Measurements from ENCODE around the gene FASN. TPM values are rescaled to one million over a fixed set of nuclear protein-coding genes. Genes with fewer than 3 reads are reported as not detected.
A peak's percentile ranks its signal among the peaks of the same experiment; 100 is the strongest.

The FASN gene
- total and polyA plus RNA-seq, 2 of the 13 experiments (the other 11 are each of a cell fraction or from before 2014, with no cell fraction given) = 51.7 to 101 TPM

DNA sequence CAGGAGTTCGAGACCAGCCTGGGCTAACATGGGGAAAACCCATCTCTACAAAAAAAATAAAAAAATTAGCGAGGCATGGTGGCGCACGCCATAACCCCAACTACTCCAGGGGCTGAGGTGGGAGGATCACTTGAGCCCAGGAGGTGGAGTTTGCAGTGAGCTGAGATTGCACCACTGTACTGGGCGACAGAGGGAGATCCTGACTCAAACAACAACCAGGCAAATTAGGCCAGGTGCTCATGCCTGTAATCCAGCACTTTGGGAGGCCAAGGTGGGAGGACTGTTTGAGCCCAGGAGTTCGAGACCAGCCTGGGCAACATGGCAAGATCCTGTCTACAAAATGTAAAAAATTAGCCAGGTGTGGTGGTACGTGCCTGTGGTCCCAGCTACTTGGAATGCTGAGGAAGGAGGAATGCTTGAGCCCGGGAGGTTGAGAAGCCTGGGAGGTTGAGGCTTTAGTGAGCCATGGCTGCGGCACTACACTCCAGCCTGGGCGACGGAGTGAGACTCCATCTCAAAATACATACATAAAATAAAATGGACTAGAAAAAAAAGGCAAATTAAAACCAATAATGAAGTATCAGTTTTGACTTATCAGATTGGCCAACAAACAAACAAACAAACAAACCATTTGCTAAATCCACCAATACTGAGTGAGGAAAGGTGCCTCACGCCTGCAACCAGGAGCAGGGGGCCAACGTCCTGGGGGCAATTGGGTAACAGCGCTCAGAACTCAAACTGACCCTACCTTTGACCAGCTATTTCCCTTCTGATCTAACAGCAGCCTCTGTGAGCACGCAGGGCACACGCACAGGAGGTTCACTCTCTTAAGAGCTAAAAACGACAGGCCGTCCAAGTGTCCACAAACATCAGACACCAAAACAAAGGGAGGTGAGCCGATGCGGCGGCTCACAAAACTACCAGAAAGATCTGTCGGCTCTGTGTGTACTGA is 19.4 kb upstream of the FASN start (continued):
- TF ChIP-seq CREB1 (IDR thresholded peaks at IDR 0.05) (no peak), CREB1 (CRISPR knock-in tag; IDR thresholded peaks at IDR 0.05) (no peak), MEF2D (CRISPR knock-in tag; IDR thresholded peaks at IDR 0.05) (peak; percentile 81; the same call in 1 of the 2 replicates), FOXM1 (CRISPR knock-in tag; IDR thresholded peaks at IDR 0.05) (no peak), ZNF432 (CRISPR knock-in tag; IDR thresholded peaks at IDR 0.05; ENCODE audit: borderline replicate concordance) (no peak), SMARCE1 (IDR thresholded peaks at IDR 0.05; ENCODE audit: borderline replicate concordance) (no peak), FOXK1 (CRISPR knock-in tag; IDR thresholded peaks at IDR 0.05; ENCODE audit: borderline replicate concordance, low read depth) (no peak), BRD4 (CRISPR knock-in tag; IDR thresholded peaks at IDR 0.05) (no peak), MYNN (CRISPR knock-in tag; IDR thresholded peaks at IDR 0.05; ENCODE audit: low read depth) (no peak), NCOA1 (CRISPR knock-in tag; IDR thresholded peaks at IDR 0.05) (no peak), ZNF460 (CRISPR knock-in tag; IDR thresholded peaks at IDR 0.05; ENCODE audit: borderline replicate concordance) (no peak), CENPT (CRISPR knock-in tag; IDR thresholded peaks at IDR 0.05; ENCODE audit: low read depth) (no peak), CAMTA2 (CRISPR knock-in tag; IDR thresholded peaks at IDR 0.05; ENCODE audit: borderline replicate concordance) (no peak), SALL2 (CRISPR knock-in tag; IDR thresholded peaks at IDR 0.05) (no peak), NFE2L2 (IDR thresholded peaks at IDR 0.05; ENCODE audit: low read length) (no peak), HDAC1 (CRISPR knock-in tag; IDR thresholded peaks at IDR 0.05) (no peak), ZNF30 (CRISPR knock-in tag; IDR thresholded peaks at IDR 0.05) (no peak), DNMT3B (CRISPR knock-in tag; conservative IDR thresholded peaks at IDR 0.05) (no peak), NAIF1 (CRISPR knock-in tag; IDR thresholded peaks at IDR 0.05; ENCODE audit: borderline replicate concordance) (no peak), ZNF567 (CRISPR knock-in tag; IDR thresholded peaks at IDR 0.05; ENCODE audit: borderline replicate concordance) (no peak), GABPB1 (CRISPR knock-in tag; IDR thresholded peaks at IDR 0.05) (no peak; the same call in 1 of the 2 replicates), ZNF562 (CRISPR knock-in tag; IDR thresholded peaks at IDR 0.05; ENCODE audit: borderline replicate concordance) (no peak), NFIB (CRISPR knock-in tag; IDR thresholded peaks at IDR 0.05; ENCODE audit: borderline replicate concordance) (no peak), ZNF383 (CRISPR knock-in tag; IDR thresholded peaks at IDR 0.05; ENCODE audit: borderline replicate concordance) (no peak)
- TF ChIP-seq, protein P1, sequence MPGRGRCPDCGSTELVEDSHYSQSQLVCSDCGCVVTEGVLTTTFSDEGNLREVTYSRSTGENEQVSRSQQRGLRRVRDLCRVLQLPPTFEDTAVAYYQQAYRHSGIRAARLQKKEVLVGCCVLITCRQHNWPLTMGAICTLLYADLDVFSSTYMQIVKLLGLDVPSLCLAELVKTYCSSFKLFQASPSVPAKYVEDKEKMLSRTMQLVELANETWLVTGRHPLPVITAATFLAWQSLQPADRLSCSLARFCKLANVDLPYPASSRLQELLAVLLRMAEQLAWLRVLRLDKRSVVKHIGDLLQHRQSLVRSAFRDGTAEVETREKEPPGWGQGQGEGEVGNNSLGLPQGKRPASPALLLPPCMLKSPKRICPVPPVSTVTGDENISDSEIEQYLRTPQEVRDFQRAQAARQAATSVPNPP (CRISPR knock-in tag; IDR thresholded peaks at IDR 0.05) = no peak
- TF ChIP-seq, protein P2, sequence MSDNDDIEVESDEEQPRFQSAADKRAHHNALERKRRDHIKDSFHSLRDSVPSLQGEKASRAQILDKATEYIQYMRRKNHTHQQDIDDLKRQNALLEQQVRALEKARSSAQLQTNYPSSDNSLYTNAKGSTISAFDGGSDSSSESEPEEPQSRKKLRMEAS (IDR thresholded peaks at IDR 0.05) = peak; percentile 75
- TF ChIP-seq, protein P3, sequence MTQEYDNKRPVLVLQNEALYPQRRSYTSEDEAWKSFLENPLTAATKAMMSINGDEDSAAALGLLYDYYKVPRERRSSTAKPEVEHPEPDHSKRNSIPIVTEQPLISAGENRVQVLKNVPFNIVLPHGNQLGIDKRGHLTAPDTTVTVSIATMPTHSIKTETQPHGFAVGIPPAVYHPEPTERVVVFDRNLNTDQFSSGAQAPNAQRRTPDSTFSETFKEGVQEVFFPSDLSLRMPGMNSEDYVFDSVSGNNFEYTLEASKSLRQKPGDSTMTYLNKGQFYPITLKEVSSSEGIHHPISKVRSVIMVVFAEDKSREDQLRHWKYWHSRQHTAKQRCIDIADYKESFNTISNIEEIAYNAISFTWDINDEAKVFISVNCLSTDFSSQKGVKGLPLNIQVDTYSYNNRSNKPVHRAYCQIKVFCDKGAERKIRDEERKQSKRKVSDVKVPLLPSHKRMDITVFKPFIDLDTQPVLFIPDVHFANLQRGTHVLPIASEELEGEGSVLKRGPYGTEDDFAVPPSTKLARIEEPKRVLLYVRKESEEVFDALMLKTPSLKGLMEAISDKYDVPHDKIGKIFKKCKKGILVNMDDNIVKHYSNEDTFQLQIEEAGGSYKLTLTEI (CRISPR knock-in tag; conservative IDR thresholded peaks at IDR 0.05) = no peak
- TF ChIP-seq, protein P4, sequence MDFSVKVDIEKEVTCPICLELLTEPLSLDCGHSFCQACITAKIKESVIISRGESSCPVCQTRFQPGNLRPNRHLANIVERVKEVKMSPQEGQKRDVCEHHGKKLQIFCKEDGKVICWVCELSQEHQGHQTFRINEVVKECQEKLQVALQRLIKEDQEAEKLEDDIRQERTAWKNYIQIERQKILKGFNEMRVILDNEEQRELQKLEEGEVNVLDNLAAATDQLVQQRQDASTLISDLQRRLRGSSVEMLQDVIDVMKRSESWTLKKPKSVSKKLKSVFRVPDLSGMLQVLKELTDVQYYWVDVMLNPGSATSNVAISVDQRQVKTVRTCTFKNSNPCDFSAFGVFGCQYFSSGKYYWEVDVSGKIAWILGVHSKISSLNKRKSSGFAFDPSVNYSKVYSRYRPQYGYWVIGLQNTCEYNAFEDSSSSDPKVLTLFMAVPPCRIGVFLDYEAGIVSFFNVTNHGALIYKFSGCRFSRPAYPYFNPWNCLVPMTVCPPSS (IDR thresholded peaks at IDR 0.05) = no peak

All from HepG2 (cell line).